HFFc6 (cell line): ENCODE data around the gene IL17D. TPM values are rescaled to one million over a fixed set of nuclear protein-coding genes. Genes with fewer than 3 reads are reported as not detected.

ENCODE experiments used
- DNase-seq: peaks from one replicate; pipeline ENCODE4 v3.0.0-alpha.2; 2018
- H3K27ac Mint-ChIP-seq: 2 replicates; pipeline ENCODE4 v1.8.0; 2020; ENCODE audit warnings: mild to moderate bottlenecking, mixed read lengths
- H3K27me3 Mint-ChIP-seq: 2 replicates; pipeline ENCODE4 v1.8.0; 2021; ENCODE audit warnings: mild to moderate bottlenecking, moderate library complexity, mixed read lengths; ENCODE audit not compliant: insufficient read depth
- H3K36me3 Mint-ChIP-seq: 2 replicates; pipeline ENCODE4 v1.8.0; 2021; ENCODE audit warnings: low read depth, mixed read lengths
- H3K4me1 Mint-ChIP-seq: 2 replicates; pipeline ENCODE4 v1.8.0; 2020; ENCODE audit warnings: low read depth, mixed read lengths
- H3K4me3 Mint-ChIP-seq: 2 replicates; pipeline ENCODE4 v1.8.0; 2020; ENCODE audit warnings: mild to moderate bottlenecking, moderate library complexity, mixed read lengths
- H3K9me3 Mint-ChIP-seq: 2 replicates; pipeline ENCODE4 v1.8.0; 2020; ENCODE audit warnings: mild to moderate bottlenecking, mixed read lengths
- CTCF ChIP-seq: fragments of 200-600 bp; sonication (generic); IDR thresholded peaks from 2 replicates; pipeline ENCODE4 v1.5.0; 2021; ENCODE audit warnings: antibody characterized with exemption, mild to moderate bottlenecking
- total RNA-seq, 6 experiments: library from RNA; stranded (reverse); fragmentation: NEBNext Ultra II Directional; extraction: Animal tissue kit (Norgen Biotek cat#: 25700); gene quantifications; 2 replicates in 1 of 6; 3 replicates in 5 of 6; pipeline ENCODE4 v1.2.3, GENCODE V29; 2021

The IL17D gene
- total RNA-seq, 6 experiments from 2014 or later = 0.28 to 0.99 (median 0.61) TPM

- TF ChIP-seq CTCF = no peak
- H3K36me3 Mint-ChIP-seq = peaks cover 59% of the 10 kb centered on the region
Observed at GRCh38 chr13:20749377-20749776, 45.9 kb downstream of the IL17D start.

GRCh38 chr13:20754009-20754408 lies 50.5 kb downstream of the IL17D start:
- Mint-ChIP-seq H3K4me1 (no peaks in the 10 kb centered on the region), H3K4me3 (no peak overlapping the region), H3K9me3 (peaks cover 41% of the 10 kb centered on the region), H3K36me3 (peaks cover 52% of the 10 kb centered on the region), H3K27ac (no peak overlapping the region), H3K27me3 (no peaks in the 10 kb centered on the region)
- no peak for DNase-seq
- no peak for TF ChIP-seq CTCF

More at GRCh38 chr13:20749377-20749776, 45.9 kb downstream of the IL17D start:
- H3K27me3 Mint-ChIP-seq = no peaks in the 10 kb centered on the region
- no peaks in the 10 kb centered on the region for H3K4me1 Mint-ChIP-seq
- H3K27ac Mint-ChIP-seq = no peak overlapping the region
- no peak overlapping the region for H3K4me3 Mint-ChIP-seq
- peaks cover 37% of the 10 kb centered on the region for H3K9me3 Mint-ChIP-seq
- DNase-seq = no peak

GRCh38 chr13:20760872-20761271 lies 57.4 kb downstream of the IL17D start:
- Mint-ChIP-seq H3K36me3 (peaks cover 19% of the 10 kb centered on the region), H3K9me3 (peaks cover 7% of the 10 kb centered on the region), H3K27me3 (peaks cover 1% of the 10 kb centered on the region), H3K4me3 (no peak overlapping the region), H3K4me1 (no peaks in the 10 kb centered on the region), H3K27ac (no peak overlapping the region)
- DNase-seq = no peak
- no peak for TF ChIP-seq CTCF

- no peak overlapping the region for H3K4me3 Mint-ChIP-seq
- peaks cover 9% of the 10 kb centered on the region for H3K4me1 Mint-ChIP-seq
- DNase-seq = no peak
- TF ChIP-seq CTCF = no peak
- peaks cover under 1% of the 10 kb centered on the region; the same call in 1 of the 2 replicates for H3K27me3 Mint-ChIP-seq
- H3K36me3 Mint-ChIP-seq = peaks cover 41% of the 10 kb centered on the region
- peaks cover 14% of the 10 kb centered on the region; the same call in 1 of the 2 replicates for H3K9me3 Mint-ChIP-seq
- H3K27ac Mint-ChIP-seq = no peak overlapping the region
Observed at GRCh38 chr13:20767309-20767943, 63.9 kb downstream of the IL17D start.

GRCh38 chr13:20769091-20769490 lies 65.6 kb downstream of the IL17D start:
- Mint-ChIP-seq H3K4me1 (peaks cover 24% of the 10 kb centered on the region), H3K36me3 (peaks cover 41% of the 10 kb centered on the region), H3K9me3 (peaks cover 14% of the 10 kb centered on the region; the same call in 1 of the 2 replicates), H3K4me3 (no peak overlapping the region), H3K27ac (no peak overlapping the region), H3K27me3 (peaks cover 4% of the 10 kb centered on the region)
- no peak for TF ChIP-seq CTCF
- DNase-seq = no peak
